ENCODE measurements around the gene RGL3.
"Not testable (repeated sequence)": the region's sequence is repeated elsewhere in the genome, so short reads cannot be mapped to it uniquely, and the experiment has no call there.

The RGL3 gene

GRCh38 chr19:11361771-11362731 is 57.1 kb downstream of the RGL3 start:
- DNase-seq (ENCODE audit: low spot score), result no peak

DNA sequence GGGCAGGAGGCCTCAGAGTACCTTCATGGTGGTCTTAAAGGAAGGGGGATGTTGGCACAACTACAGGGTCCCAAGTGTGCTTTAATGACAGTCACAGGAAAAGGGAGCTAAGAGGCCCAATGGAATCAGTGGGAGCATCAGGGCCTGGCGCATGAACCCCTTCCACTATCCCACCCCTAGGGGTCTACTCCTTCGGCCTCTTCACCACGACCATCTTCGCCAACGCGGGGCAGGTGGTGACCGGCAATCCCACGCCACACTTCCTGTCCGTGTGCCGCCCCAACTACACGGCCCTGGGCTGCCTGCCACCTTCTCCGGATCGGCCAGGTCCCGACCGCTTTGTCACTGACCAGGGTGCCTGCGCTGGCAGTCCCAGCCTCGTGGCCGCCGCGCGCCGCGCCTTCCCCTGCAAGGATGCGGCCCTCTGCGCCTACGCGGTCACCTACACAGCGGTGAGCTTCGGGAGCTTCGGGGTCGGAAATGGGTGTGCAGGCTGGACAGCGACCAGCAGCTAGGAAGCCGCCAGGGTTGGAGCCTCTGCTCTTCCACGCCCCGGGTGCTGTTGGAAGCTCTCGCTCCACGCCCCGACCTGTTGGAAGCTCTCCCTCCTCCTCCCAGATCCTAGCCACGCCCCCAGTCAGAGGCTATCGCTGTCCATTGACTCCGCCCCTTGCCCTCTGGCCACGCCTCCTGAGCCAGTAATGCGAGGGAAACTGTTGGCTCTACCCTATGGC is 57.9 kb downstream of the RGL3 start:
- no peak for DNase-seq (ENCODE audit: low spot score)

DNA sequence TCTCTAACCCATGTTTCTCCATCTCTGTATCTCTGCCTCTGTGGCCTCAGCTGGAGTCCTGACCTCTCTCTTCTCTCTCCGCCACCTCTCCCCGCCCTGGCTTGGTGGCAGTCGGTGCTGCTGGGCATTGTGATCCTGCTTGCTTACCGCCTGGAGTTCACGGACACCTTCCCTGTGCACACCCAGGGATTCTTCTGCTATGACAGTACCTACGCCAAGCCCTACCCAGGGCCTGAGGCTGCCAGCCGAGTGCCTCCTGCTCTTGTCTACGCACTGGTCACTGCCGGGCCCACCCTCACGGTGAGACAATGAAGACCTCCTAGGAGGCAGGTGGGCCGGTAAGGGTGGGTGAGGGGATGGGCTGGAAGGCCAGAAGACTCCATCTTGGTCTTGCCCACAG is 59.7 kb downstream of the RGL3 start:
- no peak for DNase-seq (ENCODE audit: low spot score)

DNA sequence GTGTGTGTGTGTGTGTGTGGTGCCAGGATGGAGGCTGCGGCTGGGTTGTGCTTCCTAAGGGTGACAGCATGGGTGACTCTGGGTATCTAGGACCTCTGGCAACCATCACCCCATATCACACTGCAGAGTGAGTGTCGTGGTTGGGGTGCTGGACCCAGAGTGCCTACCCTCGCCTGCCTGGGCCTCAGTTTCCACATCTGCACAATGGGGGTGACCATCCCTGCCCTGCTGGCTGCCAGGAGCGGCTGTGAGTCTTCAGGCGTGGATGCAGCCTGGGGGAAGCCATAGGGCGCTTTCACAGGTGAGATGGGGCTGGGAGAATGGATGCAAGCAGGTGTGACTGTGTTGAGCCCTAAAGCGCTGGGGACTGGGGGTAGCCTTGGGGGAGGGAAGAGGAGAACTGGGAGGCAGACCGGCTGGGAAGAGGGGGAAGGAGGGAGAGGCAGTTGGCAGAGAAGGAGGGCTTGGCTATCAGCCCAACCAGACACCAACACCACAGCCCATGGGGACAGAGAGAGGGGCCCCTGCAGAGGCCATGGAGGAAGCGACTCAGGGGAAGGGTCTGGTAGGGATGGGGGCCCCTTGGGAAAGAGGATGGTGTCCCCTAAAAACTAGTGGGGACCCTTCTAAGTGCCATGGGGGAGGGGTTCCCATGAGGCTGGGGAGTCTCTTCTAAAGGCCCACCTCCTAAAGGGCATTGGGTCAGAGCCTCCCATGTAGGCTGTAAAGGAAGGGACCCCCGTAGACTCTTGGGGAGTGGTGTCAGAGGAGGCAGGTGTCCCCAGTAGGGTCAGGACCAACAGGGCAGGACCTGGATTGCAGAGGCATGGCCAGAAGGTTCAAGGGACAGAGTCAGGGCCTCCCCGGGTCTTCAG is 62.2 kb downstream of the RGL3 start:
- DNase-seq (ENCODE audit: low spot score), result no peak

DNA sequence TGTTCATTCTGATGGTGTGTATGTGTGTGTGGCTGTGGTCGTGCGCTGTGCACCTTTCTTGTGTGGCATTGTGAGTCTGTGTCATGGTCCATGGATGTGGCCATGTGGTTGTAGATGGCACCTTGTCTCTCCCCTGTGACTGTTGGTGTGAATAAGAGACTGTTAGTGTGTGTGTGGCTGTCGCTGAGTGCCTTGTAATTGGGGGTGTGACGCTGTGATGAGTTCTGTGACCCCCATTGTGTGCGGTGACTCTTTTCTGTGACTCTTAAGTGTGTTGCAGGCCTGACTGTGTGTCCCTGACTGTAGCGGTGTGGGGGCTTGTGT is 63.1 kb downstream of the RGL3 start:
- no peak for DNase-seq (ENCODE audit: low spot score)

DNA sequence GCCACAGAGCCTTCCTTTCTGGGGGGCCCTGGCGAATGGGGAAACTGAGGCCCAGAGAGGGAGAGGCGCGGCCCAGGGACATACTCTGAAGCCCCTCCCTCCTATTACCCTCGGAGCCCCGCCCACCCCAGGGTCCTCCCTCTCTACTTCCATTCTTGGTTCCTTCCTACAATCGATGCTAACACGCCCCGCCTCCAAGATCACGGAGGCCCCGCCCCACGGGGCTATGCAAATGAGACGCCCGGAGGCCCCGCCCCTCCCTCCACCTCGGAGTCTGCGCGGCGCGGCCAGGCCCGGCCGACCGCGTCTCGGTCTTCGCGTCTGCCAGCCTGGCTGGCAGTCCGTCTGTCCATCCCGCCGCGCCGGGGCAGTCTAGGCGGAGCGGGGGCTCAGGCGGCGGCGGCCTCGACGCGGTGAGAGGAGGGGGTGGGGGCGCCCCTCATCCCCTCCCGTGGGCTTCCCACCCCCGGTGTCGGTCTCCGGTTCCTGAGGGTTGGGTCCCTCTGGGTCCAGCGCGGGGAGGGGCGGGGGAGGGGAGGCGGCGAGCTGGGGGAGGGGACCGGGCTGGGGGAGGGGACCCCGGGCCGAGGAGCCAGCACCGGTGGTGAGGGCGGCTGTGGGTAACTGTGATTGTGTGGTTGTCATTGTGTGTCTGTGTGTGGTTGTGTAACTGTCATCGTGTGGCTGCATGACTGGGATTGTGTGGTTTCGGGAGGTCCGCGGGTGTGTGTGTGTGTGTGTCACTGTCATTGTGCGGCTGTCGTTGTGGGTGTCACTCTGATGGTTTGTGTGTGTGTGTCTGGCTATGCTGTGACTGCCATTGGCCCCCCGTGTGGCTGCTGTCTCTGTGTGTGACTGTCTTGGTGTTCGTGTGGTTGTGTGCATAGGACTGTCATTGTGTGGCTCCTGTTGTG is 63.7 kb downstream of the RGL3 start, which contains the start of gene PLPPR2:
TSS of gene PLPPR2 (plus strand) at position 273 of the 914 bp plus-strand sequence. CDS start 2,242 bp downstream, outside the sequence.
- DNase-seq (ENCODE audit: low spot score), result peak; percentile 87

DNA sequence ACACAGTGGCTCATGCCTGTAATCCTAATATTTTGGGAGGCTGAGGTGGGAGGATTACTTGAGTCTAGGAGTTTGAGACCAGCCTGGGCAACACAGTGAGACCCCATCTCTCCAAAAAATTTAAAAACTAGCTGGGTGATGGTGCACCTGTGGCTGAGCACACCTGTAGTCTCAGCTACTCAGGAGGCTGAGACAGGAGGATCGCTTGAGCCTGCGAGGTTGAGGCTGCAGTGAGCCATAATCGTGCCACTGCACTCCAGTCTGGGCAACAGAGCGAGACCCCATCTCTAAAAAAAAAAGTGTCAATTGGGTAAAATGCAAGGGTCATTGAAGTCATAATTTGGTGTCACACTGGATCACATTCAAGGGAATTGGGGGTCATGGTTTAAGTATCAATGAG is 65.0 kb downstream of the RGL3 start:
- not testable (repeated sequence) for DNase-seq (ENCODE audit: low spot score)

DNA sequence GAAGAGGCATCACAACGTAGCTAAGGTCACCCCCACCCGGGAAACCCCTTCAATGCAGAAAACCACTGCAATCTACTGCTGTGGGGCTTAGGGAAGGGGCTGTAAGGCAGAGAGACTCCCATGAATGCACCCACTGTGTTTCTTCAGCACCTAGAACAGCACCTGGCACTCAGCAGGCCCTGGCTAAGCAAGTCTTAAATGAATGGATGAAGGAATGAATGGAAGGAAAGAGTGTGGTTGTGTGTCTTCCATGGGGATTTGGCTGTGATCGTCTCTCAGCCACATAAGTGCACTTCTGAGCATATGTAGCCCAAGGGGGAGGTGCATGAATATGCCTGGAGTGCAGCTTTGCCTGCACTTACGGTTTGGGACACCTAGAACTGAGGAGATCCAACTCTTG is 69.9 kb downstream of the RGL3 start:
- no peak for DNase-seq (ENCODE audit: low spot score)

DNA sequence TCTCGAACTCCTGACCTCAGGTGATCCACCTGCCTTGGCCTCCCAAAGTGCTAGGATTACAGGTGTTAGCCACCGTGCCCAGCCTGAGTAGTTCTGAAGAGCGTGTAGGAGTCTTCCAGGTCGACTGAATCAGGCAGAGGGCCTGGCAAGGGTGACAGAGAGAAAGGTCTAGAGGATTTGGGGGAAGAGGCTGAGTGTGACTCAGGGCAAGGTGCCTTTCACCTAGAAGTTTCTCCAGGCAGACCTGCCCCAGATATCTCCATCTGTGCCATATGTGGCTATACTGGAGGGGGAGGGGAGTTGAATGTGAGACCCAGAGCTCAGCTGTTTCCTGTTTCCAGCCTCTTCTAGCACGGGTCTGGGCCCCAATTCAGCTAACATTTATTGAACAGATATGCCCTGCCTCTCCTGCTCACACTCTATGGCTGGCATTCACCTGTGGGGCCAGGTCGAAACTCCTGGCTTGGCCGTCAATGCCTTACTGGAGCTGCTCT is 71.5 kb downstream of the RGL3 start:
- no peak for DNase-seq (ENCODE audit: low spot score)

GRCh38 chr19:11346104-11346940 is 72.8 kb downstream of the RGL3 start, which contains the start of the genes CCDC159 and TMEM205:
TSS of gene CCDC159 (plus strand) at chr19:11346519. CDS start at chr19:11346607, 88 bp downstream.
TSS of gene TMEM205 (minus strand) at chr19:11346268. CDS start at chr19:11345619, 649 bp downstream.
- DNase-seq (ENCODE audit: low spot score), result peak; percentile 98

DNA sequence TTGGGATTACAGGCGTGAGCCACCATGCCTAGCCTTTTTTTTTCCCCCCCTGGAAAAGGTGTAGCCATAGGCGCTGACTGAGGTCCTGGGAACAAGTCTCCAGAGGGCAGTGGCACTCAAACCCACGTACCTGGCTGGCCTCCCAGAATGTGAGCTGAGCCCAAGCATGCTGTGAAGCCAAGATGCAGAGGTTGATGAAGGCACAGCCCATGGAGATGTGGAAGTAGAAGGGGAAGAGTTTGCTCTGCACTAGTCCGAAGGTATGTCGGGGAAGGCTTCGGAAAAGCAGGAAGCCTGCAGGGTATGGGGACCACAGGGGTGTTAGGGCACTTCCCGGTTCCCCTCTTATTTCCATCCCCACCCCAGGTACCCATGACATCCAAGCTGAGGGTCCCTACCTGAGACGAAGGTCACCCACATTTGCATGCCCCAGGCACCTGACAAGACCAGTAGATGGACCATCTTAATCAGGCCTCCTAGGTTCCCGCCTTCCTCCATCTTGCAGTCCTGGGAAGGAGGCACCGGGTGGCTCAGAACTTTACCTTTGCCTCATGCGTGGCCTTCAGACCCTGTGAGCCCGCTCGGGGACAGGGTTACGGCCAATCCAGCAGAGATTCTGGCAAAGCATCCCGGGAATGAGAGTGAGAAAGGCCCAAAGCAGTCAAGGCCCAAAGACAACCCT is 73.9 kb downstream of the RGL3 start:
- DNase-seq (ENCODE audit: low spot score), result no peak

Small RNA genes within 50 kb of the gene (small RNA-seq; reads per million reads assigned to genes)
- 0 reads per million in 2 experiments for gene RF00019

Measured in SK-N-DZ (cell line).